Tibial artery (tissue), 4 donors: ENCODE measurements around the gene FARS2.

ENCODE experiments used
- DNase-seq, 2 donors: peaks; one replicate each; pipeline ENCODE4 v3.0.0-alpha.2; 2019
- H3K27ac ChIP-seq, 2 donors: fragments of 200-600 bp; sonication (generic) in 1 of 2; 1 replicate in 1 of 2; 2 replicates in 1 of 2; pipeline ENCODE4 v1.5.1; 2018 to 2019; ENCODE audit warnings: mild to moderate bottlenecking in 1 of 2
- H3K27me3 ChIP-seq, 2 donors: fragments of 200-600 bp; sonication (generic) in 1 of 2; one replicate each; pipeline versions ENCODE4 v1.5.1 to v1.6.0; 2016 to 2019
- H3K36me3 ChIP-seq, 3 donors: fragments of 200-600 bp; sonication (generic) in 2 of 3; one replicate each; pipeline ENCODE4 v1.5.1; 2016 to 2019; ENCODE audit warnings: mild to moderate bottlenecking in 2 of 3
- H3K4me1 ChIP-seq, 4 donors: fragments of 200-600 bp; sonication (generic) in 2 of 4; 1 replicate in 3 of 4; 2 replicates in 1 of 4; pipeline ENCODE4 v1.5.1; 2016 to 2019
- H3K4me3 ChIP-seq, 2 donors: fragments of 200-600 bp; sonication (generic) in 1 of 2; 1 replicate in 1 of 2; 2 replicates in 1 of 2; pipeline ENCODE4 v1.5.1; 2018 to 2019; ENCODE audit warnings: mild to moderate bottlenecking in 2 of 2
- H3K9me3 ChIP-seq, 3 donors: fragments of 200-600 bp; sonication (generic) in 1 of 3; one replicate each; pipeline ENCODE4 v1.5.1; 2016 to 2019
- intact Hi-C: fragments of 100-400 bp; cut with DNase I; formaldehyde crosslinking; loops from one replicate; pipeline ENCODE4 v1.15.0; 2023; ENCODE audit warnings: low total_unique reads
- TF ChIP-seq, protein P1 (sequence below), 2 experiments: fragments of 200-600 bp in 1 of 2; fragments of 450-650 bp in 1 of 2; IDR thresholded peaks; one replicate each; pipeline ENCODE4 v1.5.1; 2017 to 2019; ENCODE audit warnings: antibody characterized with exemption in 2 of 2, mild to moderate bottlenecking in 1 of 2, moderate library complexity in 1 of 2

The FARS2 gene

GRCh38 chr6:5809450-5809849 is 548.1 kb downstream of the FARS2 start:
- Histone ChIP-seq H3K27ac (no peak overlapping the region), H3K9me3 (peaks cover 0 to 16% (median 8%) of the 10 kb centered on the region in 3 donors), H3K27me3 (no peaks in the 10 kb centered on the region), H3K36me3 (no peaks in the 10 kb centered on the region), H3K4me1 (no peaks in the 10 kb centered on the region), H3K4me3 (no peak overlapping the region)
- TF ChIP-seq, protein P1, sequence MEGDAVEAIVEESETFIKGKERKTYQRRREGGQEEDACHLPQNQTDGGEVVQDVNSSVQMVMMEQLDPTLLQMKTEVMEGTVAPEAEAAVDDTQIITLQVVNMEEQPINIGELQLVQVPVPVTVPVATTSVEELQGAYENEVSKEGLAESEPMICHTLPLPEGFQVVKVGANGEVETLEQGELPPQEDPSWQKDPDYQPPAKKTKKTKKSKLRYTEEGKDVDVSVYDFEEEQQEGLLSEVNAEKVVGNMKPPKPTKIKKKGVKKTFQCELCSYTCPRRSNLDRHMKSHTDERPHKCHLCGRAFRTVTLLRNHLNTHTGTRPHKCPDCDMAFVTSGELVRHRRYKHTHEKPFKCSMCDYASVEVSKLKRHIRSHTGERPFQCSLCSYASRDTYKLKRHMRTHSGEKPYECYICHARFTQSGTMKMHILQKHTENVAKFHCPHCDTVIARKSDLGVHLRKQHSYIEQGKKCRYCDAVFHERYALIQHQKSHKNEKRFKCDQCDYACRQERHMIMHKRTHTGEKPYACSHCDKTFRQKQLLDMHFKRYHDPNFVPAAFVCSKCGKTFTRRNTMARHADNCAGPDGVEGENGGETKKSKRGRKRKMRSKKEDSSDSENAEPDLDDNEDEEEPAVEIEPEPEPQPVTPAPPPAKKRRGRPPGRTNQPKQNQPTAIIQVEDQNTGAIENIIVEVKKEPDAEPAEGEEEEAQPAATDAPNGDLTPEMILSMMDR (IDR thresholded peaks at IDR 0.05), result no peak
- no peak for DNase-seq
- intact Hi-C loops, result no loop called here

- TF ChIP-seq, protein P1 (IDR thresholded peaks at IDR 0.05), result no peak
- intact Hi-C loops, result no loop called here
- H3K36me3 ChIP-seq, result no peaks in the 10 kb centered on the region
- no peak overlapping the region for H3K4me3 ChIP-seq
- H3K9me3 ChIP-seq, result peaks cover 0 to 2% (median 0%) of the 10 kb centered on the region in 3 donors
- H3K4me1 ChIP-seq, result no peaks in the 10 kb centered on the region
- no peak for DNase-seq
- H3K27me3 ChIP-seq, result no peaks in the 10 kb centered on the region
- no peak overlapping the region for H3K27ac ChIP-seq
Measured at GRCh38 chr6:5811997-5812396, 550.7 kb downstream of the FARS2 start.

DNA sequence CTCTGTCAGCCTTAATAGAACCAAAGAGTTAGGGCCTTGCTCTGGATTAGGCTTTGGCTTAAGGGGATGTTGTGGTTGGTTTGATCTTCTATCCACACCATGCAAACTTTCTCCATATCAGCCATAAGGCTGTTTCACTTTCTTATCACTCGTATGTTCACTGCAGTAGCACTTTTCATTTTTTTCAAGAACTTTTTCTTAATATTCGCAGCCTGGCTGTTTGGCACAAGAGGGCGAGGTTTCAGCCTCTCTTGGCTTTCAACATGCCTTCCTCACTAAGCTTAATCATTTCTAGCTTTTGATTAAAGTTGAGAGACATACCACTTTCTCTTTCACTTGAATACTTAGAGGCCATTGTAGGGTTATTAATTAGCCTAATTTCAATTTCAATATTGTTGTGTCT is 552.3 kb downstream of the FARS2 start:
- TF ChIP-seq, protein P1 (IDR thresholded peaks at IDR 0.05), result no peak
- intact Hi-C loops, result no loop called here

DNA sequence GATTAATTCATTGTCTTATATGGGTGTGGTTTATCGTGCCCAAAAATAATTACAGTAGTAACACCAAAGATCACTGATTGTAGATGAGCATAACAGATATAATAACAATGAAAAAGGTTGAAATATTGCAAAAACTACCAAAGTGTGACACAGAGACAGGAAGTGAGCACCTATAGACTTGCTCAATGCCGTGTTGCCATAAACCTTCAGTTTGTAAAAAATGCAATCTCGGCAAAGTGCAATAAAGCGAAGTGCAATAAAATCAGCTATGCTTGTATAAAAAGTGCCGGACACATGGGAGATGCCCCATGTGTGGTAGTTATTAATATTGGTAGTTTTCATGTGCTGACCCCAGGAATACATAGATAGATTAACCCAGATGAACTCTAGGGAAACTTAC is 552.8 kb downstream of the FARS2 start:
- TF ChIP-seq, protein P1 (IDR thresholded peaks at IDR 0.05), result no peak
- H3K4me1 ChIP-seq, result no peaks in the 10 kb centered on the region
- H3K36me3 ChIP-seq, result no peaks in the 10 kb centered on the region
- DNase-seq, result no peak
- H3K27me3 ChIP-seq, result no peaks in the 10 kb centered on the region
- no peaks in the 10 kb centered on the region for H3K9me3 ChIP-seq
- intact Hi-C loops, result no loop called here
- no peak overlapping the region for H3K27ac ChIP-seq
- H3K4me3 ChIP-seq, result no peak overlapping the region

More for the DNA sequence above, 552.3 kb downstream of the FARS2 start:
- H3K4me1 ChIP-seq, result no peaks in the 10 kb centered on the region
- H3K4me3 ChIP-seq, result no peak overlapping the region
- H3K27ac ChIP-seq, result no peak overlapping the region
- H3K27me3 ChIP-seq, result no peaks in the 10 kb centered on the region
- no peaks in the 10 kb centered on the region for H3K9me3 ChIP-seq
- DNase-seq, result no peak
- no peaks in the 10 kb centered on the region for H3K36me3 ChIP-seq

- TF ChIP-seq, protein P1 (IDR thresholded peaks at IDR 0.05), result no peak
- no peak overlapping the region for H3K4me3 ChIP-seq
- intact Hi-C loops, result no loop called here
- no peaks in the 10 kb centered on the region for H3K36me3 ChIP-seq
- no peaks in the 10 kb centered on the region for H3K4me1 ChIP-seq
- no peak for DNase-seq
- no peaks in the 10 kb centered on the region for H3K27me3 ChIP-seq
- no peak overlapping the region for H3K27ac ChIP-seq
- H3K9me3 ChIP-seq, result no peaks in the 10 kb centered on the region
Measured at GRCh38 chr6:5814901-5815300, 553.6 kb downstream of the FARS2 start.

- no peaks in the 10 kb centered on the region for H3K4me1 ChIP-seq
- H3K27ac ChIP-seq, result no peak overlapping the region
- TF ChIP-seq, protein P1 (IDR thresholded peaks at IDR 0.05), result no peak
- H3K4me3 ChIP-seq, result no peak overlapping the region
- no peak for DNase-seq
- no peaks in the 10 kb centered on the region for H3K27me3 ChIP-seq
- intact Hi-C loops, result no loop called here
- H3K9me3 ChIP-seq, result no peaks in the 10 kb centered on the region
- H3K36me3 ChIP-seq, result no peaks in the 10 kb centered on the region
Measured at GRCh38 chr6:5817869-5818268, 556.6 kb downstream of the FARS2 start.
